ENCODE results near the gene CHPT1.

DNA sequence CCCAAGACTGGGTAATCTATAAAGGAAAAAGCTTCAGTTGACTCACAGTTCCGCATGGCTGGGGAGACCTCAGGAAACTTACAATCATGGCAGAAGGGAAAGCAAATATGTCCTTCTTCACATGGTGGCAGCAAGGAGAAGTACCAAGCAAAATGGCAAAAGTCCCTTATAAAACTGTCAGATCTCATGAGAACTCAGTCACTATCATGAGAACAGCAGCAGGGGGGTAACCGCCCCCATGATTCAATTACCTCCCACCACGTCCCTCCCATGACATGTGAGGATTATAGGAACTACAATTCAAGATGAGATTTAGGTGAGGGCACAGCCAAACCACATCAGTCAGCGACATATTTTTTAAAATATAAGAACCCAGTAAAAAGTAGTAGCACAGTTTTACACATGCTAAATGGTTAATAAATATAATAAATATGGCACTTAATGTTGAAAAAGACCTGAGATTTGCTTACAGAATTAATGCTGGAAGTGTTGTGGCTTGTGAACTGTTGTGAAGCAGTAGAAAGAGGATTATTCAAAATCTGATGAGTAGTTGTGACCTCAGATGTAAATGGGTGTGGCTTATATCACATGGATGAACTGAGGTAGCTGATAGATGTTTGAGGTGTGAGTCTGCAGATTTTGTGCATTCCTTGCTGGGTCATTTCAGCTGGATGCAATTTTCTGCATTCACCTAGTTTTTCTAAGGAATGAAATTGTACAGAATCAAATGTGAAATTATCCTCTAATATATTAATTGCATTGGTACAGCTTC lies 46.9 kb upstream of the CHPT1 start:
- no peak for TF ChIP-seq POLR2A (IDR thresholded peaks at IDR 0.05; ENCODE audit: low read length)
- no peak for TF ChIP-seq GATA1 (IDR thresholded peaks at IDR 0.05; ENCODE audit: low read depth, low read length)

All from erythroblast (primary cell).